GM12873 (cell line): Measurements from ENCODE around the gene ASB6.

Experiments
- TF ChIP-seq, protein P1 (sequence below): IDR thresholded peaks from 2 replicates; pipeline ENCODE4 v1.5.1; 2012; ENCODE audit warnings: low read depth, mild to moderate bottlenecking, moderate library complexity, low read length, control low read depth; ENCODE audit not compliant: insufficient read depth; ENCODE audit errors: missing control alignments

The ASB6 gene

DNA sequence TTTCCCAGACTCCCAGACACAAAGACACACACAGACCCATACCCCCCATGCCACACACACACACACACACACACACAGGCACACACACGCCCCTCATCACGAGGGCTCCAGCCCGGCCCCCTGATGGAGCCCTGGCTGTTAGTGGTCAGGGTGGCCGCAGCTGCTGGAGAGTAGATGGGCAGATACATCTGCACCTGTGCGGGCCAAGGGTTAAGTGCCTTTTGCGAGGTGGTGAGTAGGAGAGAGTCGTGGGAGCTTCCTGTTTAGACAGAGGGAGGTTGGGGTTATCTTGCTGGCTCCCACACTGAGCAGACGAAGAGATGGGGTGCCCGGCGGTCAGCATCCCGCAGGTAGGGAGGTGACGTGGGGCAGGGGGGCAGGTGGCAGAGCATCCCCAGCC lies 31.7 kb upstream of the ASB6 start:
- TF ChIP-seq, protein P1, sequence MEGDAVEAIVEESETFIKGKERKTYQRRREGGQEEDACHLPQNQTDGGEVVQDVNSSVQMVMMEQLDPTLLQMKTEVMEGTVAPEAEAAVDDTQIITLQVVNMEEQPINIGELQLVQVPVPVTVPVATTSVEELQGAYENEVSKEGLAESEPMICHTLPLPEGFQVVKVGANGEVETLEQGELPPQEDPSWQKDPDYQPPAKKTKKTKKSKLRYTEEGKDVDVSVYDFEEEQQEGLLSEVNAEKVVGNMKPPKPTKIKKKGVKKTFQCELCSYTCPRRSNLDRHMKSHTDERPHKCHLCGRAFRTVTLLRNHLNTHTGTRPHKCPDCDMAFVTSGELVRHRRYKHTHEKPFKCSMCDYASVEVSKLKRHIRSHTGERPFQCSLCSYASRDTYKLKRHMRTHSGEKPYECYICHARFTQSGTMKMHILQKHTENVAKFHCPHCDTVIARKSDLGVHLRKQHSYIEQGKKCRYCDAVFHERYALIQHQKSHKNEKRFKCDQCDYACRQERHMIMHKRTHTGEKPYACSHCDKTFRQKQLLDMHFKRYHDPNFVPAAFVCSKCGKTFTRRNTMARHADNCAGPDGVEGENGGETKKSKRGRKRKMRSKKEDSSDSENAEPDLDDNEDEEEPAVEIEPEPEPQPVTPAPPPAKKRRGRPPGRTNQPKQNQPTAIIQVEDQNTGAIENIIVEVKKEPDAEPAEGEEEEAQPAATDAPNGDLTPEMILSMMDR, result no peak

DNA sequence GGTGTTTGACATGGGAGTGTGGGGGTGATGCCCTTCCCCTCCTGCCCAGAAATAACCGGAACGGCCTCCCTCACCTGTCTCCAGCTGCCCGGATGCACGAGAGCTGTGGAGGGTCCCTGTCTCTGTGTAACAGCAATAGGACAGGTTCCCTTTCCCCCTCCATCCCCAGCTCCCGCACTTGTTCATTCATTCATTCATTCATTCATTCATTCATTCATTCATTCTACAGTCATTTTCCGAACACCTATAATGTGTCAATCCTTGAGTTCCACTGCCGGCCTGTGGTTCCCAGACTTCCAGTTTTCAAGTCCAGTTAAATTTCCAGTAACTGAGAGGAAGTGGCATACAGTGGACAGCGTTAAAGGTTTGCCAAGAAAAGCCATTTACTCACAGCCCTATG lies 30.8 kb upstream of the ASB6 start:
- TF ChIP-seq, protein P1, result no peak

DNA sequence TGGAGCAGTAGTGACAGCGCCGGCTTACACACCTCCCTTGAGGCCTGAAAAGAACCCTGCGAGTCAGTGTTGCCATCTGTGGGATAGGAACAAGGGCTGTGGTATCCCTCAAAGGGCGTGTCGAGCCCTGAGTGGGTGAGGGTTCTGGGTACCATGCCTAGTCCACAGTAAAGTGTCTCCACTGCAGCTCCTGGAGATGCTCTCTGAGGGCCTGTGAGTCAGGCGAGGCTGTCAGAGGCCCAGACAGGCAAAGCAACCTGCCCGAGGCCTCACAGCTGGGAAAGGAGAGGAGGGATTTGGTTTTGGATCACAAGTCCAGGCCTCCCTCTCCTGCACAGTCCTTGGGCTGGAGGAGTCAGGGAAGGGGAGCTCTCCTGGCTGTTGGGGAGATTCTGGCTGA lies 29.6 kb upstream of the ASB6 start:
- TF ChIP-seq, protein P1, result no peak

DNA sequence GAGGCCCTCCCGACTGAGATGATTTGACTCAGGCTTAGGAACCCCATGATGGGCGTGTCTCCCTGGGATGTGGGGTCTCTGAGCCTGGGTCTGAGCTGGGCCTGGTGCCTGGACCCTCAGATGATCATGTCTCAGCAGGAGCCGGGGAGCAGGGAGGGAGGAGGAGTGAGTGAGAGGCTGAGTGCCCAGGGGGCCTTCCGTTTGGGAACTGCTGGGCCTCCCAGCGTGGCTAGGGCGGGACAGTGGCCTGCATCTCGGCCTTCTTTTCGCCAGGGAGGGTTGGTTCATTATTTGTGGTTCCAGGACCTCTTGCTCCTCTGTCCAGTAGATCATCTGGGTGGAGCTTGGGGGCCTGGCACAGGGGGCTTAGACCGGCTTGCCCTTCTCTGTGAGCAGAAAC lies 29.1 kb upstream of the ASB6 start:
- TF ChIP-seq, protein P1, result no peak

DNA sequence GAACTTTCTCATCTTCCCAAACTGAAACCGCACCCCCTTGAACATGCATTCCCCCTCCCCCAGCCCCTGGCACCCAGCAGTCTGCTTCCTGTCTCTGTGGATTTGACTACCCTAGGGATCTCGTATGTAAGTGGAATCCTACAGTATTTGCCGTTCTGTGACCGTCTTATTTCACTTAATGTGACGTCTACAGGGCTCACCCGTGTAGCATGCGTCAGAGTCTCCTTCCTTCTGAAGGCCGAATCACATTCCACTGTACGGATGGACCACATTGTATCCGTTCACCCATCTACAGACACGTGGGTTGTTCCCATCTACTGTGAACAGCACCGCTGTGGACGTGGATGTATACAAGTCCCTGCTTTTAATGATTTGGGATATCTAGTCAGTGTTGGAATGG lies 28.0 kb upstream of the ASB6 start:
- TF ChIP-seq, protein P1, result no peak

GRCh38 chr9:129669141-129669718 lies 27.3 kb upstream of the ASB6 start:
- TF ChIP-seq, protein P1, result no peak

DNA sequence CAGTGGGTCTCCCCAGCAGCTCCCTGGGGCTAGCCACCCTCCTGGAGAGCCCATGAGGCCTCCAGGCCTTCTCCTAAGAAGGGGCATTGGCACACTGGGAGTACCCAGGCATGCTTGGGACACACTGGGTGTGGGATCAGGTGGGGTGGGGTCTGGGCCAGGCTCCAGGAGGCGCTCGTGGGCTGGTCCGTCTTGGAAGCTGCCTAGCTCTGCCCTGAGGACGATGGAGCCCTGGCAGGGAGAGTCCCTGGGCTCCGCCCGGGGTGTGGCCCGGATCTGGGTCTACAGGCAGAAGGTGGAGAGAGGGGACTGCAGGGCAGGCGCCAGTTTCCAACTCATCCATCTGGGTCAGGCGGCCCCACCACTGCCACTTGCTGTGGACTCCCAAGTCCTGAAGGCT lies 25.9 kb upstream of the ASB6 start:
- TF ChIP-seq, protein P1, result no peak
